HG03066 (cell line): Measurements from ENCODE around the gene RUNX2.

ENCODE experiments used
- ATAC-seq: cut with Tn5 transposase; IDR thresholded peaks from one replicate; pipeline ENCODE4 v1.9.1; 2021; ENCODE audit warnings: low read depth; ENCODE audit not compliant: unreplicated experiment

The RUNX2 gene

GRCh38 chr6:45398075-45398813 lies 70.1 kb downstream of the RUNX2 start:
- no peak for ATAC-seq

GRCh38 chr6:45400021-45400420 lies 71.9 kb downstream of the RUNX2 start:
- no peak for ATAC-seq

GRCh38 chr6:45411959-45412358 lies 83.8 kb downstream of the RUNX2 start:
- no peak for ATAC-seq

- ATAC-seq = no peak
Observed at GRCh38 chr6:45415315-45415714, 87.2 kb downstream of the RUNX2 start.

- ATAC-seq = no peak
Observed at GRCh38 chr6:45415788-45416518, 87.8 kb downstream of the RUNX2 start.

- no peak for ATAC-seq
Observed at GRCh38 chr6:45416700-45417099, 88.6 kb downstream of the RUNX2 start.

- ATAC-seq = no peak
Observed at GRCh38 chr6:45417436-45417835, 89.3 kb downstream of the RUNX2 start.

- ATAC-seq = no peak
Observed at GRCh38 chr6:45419571-45420082, 91.5 kb downstream of the RUNX2 start.

- ATAC-seq = no peak
Observed at GRCh38 chr6:45420083-45420908, 92.2 kb downstream of the RUNX2 start.

- ATAC-seq = no peak
Observed at GRCh38 chr6:45420909-45421708, 93.0 kb downstream of the RUNX2 start.

GRCh38 chr6:45421709-45422502 lies 93.8 kb downstream of the RUNX2 start:
- no peak for ATAC-seq

GRCh38 chr6:45422503-45423110 lies 94.5 kb downstream of the RUNX2 start:
- ATAC-seq = no peak

- ATAC-seq = no peak
Observed at GRCh38 chr6:45423111-45423823, 95.1 kb downstream of the RUNX2 start.

- no peak for ATAC-seq
Observed at GRCh38 chr6:45423824-45424450, 95.8 kb downstream of the RUNX2 start.

- ATAC-seq = no peak
Observed at GRCh38 chr6:45424451-45424861, 96.3 kb downstream of the RUNX2 start.

- ATAC-seq = no peak
Observed at GRCh38 chr6:45426251-45426650, 98.1 kb downstream of the RUNX2 start.

GRCh38 chr6:45427726-45428125 lies 99.6 kb downstream of the RUNX2 start:
- no peak for ATAC-seq

GRCh38 chr6:45428727-45429126 lies 100.6 kb downstream of the RUNX2 start:
- no peak for ATAC-seq
